Fibroblast of the aortic adventitia (primary cell): Measurements from ENCODE around the gene RXFP4. TPM values are rescaled to one million over a fixed set of nuclear protein-coding genes. Genes with fewer than 3 reads are reported as not detected.
A peak's percentile ranks its signal among the peaks of the same experiment; 100 is the strongest.

Source experiments
- DNase-seq: peaks from one replicate; pipeline ENCODE4 v3.0.0-alpha.2; 2010; ENCODE audit warnings: low read depth
- H3K4me3 ChIP-seq: 2 replicates; pipeline ENCODE4 v1.5.1; 2011; ENCODE audit warnings: low read depth, mild to moderate bottlenecking, control low read depth, low read length, moderate library complexity
- CTCF ChIP-seq: IDR thresholded peaks from 2 replicates; pipeline ENCODE4 v1.5.1; 2011; ENCODE audit warnings: mild to moderate bottlenecking, low read length, control low read depth, inconsistent platforms; ENCODE audit not compliant: insufficient read depth
- total RNA-seq: library from RNA; depleted of rRNA; stranded (reverse); fragments of >200 nt; gene quantifications from 2 replicates; pipeline ENCODE4 v1.2.3, GENCODE V29; 2012; ENCODE audit warnings: low replicate concordance

The RXFP4 gene
- total RNA-seq, 1 donor, result 0.09 TPM

- no peak overlapping the region for H3K4me3 ChIP-seq
- no peak for TF ChIP-seq CTCF
Observed at GRCh38 chr1:155971910-155972809, 30.7 kb downstream of the RXFP4 start.

GRCh38 chr1:155973723-155974122 is 32.3 kb downstream of the RXFP4 start:
- no peak for DNase-seq
- TF ChIP-seq CTCF, result no peak
- H3K4me3 ChIP-seq, result no peak overlapping the region

More at GRCh38 chr1:155971910-155972809, 30.7 kb downstream of the RXFP4 start:
- no peak for DNase-seq

- no peak for DNase-seq
- peak overlapping the region; percentile 97 for H3K4me3 ChIP-seq
- TF ChIP-seq CTCF, result no peak
Observed at GRCh38 chr1:155974208-155975115, 33.0 kb downstream of the RXFP4 start.

GRCh38 chr1:155975375-155976061 is 34.1 kb downstream of the RXFP4 start:
- TF ChIP-seq CTCF, result no peak
- peak overlapping the region; percentile 97 for H3K4me3 ChIP-seq
- DNase-seq, result no peak

- peak overlapping the region; percentile 97 for H3K4me3 ChIP-seq
- peak; percentile 87 for DNase-seq
- TF ChIP-seq CTCF, result no peak
Observed at GRCh38 chr1:155976062-155976912, 34.8 kb downstream of the RXFP4 start.
